Fibroblast of the aortic adventitia (primary cell): ENCODE results near the gene NTRK3. TPM values are rescaled to one million over a fixed set of nuclear protein-coding genes. Genes with fewer than 3 reads are reported as not detected.

Experiments
- DNase-seq: peaks from one replicate; pipeline ENCODE4 v3.0.0-alpha.2; 2010; ENCODE audit warnings: low read depth
- H3K4me3 ChIP-seq: 2 replicates; pipeline ENCODE4 v1.5.1; 2011; ENCODE audit warnings: low read depth, mild to moderate bottlenecking, control low read depth, low read length, moderate library complexity
- total RNA-seq: library from RNA; depleted of rRNA; stranded (reverse); fragments of >200 nt; gene quantifications from 2 replicates; pipeline ENCODE4 v1.2.3, GENCODE V29; 2012; ENCODE audit warnings: low replicate concordance
- TF ChIP-seq, protein P1 (sequence below): IDR thresholded peaks from 2 replicates; pipeline ENCODE4 v1.5.1; 2011; ENCODE audit warnings: mild to moderate bottlenecking, low read length, control low read depth, inconsistent platforms; ENCODE audit not compliant: insufficient read depth

Gene NTRK3
- total RNA-seq, 1 donor = 19.6 TPM

GRCh38 chr15:88108991-88109390, 147.5 kb downstream of the NTRK3 start:
- DNase-seq = no peak
- TF ChIP-seq, protein P1, sequence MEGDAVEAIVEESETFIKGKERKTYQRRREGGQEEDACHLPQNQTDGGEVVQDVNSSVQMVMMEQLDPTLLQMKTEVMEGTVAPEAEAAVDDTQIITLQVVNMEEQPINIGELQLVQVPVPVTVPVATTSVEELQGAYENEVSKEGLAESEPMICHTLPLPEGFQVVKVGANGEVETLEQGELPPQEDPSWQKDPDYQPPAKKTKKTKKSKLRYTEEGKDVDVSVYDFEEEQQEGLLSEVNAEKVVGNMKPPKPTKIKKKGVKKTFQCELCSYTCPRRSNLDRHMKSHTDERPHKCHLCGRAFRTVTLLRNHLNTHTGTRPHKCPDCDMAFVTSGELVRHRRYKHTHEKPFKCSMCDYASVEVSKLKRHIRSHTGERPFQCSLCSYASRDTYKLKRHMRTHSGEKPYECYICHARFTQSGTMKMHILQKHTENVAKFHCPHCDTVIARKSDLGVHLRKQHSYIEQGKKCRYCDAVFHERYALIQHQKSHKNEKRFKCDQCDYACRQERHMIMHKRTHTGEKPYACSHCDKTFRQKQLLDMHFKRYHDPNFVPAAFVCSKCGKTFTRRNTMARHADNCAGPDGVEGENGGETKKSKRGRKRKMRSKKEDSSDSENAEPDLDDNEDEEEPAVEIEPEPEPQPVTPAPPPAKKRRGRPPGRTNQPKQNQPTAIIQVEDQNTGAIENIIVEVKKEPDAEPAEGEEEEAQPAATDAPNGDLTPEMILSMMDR = no peak
- H3K4me3 ChIP-seq = no peak overlapping the region

GRCh38 chr15:88108477-88108876, 148.1 kb downstream of the NTRK3 start:
- H3K4me3 ChIP-seq = no peak overlapping the region
- TF ChIP-seq, protein P1 = no peak
- DNase-seq = peak; percentile 39

DNA sequence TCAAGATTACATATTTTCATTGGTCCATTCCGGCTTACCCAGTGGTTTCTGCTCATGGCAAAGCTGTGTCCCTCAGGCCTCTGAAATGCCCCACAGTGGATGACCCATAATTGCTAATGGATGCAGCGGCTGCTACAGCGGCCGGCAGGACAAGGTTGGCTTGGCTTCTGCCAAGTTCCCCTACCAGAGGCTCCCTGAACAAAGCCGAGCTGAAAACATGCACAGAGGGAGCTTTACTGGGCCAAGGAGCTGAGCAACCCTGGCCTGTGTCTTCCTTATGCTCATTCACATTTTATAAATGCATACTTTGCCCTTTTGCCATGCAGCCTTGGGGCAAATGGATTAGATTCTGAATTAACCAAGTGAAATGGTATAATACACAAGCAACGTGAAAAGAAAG, 150.5 kb downstream of the NTRK3 start:
- DNase-seq = no peak
- TF ChIP-seq, protein P1 = no peak
- no peak overlapping the region for H3K4me3 ChIP-seq

DNA sequence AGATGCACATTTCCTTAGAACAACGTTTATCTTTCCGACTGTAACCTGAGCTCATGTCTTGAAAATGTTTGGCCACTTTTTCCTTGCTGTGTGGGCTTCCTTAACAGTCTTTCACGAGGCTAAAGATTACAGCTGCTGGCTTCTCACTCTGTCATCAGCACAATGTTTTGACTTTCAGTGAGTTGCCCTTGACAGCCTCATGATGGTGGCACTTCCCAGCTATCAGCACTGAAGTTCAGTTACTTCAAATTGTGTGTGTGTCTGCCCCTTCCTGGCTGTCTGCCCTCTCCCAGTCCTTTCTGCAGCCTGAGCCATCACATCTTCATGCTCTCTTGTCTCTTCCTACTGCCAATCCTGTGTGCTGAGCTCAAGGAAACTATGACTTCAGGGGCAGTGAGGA, 152.2 kb downstream of the NTRK3 start:
- TF ChIP-seq, protein P1 = no peak
- H3K4me3 ChIP-seq = no peak overlapping the region
- no peak for DNase-seq

- no peak for DNase-seq
- no peak overlapping the region for H3K4me3 ChIP-seq
- TF ChIP-seq, protein P1 = no peak
Measured at GRCh38 chr15:88100181-88100580, 156.4 kb downstream of the NTRK3 start.

DNA sequence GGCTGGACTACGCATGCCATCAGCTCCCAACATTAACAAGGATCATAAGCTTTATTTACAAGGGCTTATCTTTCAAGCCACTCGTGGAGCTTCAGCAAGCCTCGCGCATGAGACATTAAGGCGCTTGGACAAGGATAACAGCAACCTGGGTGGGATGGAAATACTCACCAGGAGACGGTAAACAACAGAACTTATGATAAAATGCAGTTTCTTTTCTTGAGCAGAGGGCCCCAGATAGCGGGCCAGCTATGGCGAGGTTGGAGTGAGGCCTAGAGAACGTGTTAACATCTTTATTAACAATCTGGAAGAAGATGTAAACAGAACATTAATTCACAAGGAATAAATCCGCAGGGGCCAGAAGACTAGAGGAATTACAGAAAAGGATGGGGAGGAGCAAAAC, 158.2 kb downstream of the NTRK3 start:
- TF ChIP-seq, protein P1 = no peak
- DNase-seq = no peak
- H3K4me3 ChIP-seq = no peak overlapping the region

DNA sequence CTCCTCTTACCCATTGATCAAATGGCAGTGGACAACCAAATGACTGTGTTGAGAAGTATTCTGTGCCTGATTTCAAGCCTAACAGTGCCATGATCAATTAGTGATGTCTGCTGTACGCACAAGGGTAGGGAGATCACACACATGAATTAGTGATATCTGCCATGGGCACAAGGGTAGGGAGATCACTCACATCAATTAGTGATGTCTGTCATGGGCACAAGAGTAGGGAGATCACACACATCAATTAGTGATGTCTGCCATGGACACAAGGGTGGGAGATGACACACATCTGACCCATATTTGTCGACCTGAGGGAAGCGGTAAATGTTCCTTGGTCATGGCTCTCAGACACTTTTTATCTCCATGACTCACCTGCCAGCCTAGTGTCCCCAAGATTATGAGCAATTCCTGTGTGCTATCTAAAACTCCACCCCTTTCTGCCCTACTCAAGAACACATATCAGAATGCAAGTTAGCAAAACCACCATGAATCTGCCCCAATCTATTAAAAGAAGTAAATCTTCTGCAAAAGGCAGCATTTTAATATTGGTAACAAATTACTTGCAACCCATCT, 165.0 kb downstream of the NTRK3 start:
- H3K4me3 ChIP-seq = no peak overlapping the region
- TF ChIP-seq, protein P1 = no peak
- no peak for DNase-seq
